ENCODE data around the gene RAPGEF4. TPM values are rescaled to one million over a fixed set of nuclear protein-coding genes. Genes with fewer than 3 reads are reported as not detected.

Gene RAPGEF4
- total and polyA plus RNA-seq, 9 of the 15 experiments (the other 6 are each of a cell fraction or from before 2014, with no cell fraction given): 0.04 to 0.33 (median 0.13) TPM; not detected in 6

- TF ChIP-seq, protein P1, sequence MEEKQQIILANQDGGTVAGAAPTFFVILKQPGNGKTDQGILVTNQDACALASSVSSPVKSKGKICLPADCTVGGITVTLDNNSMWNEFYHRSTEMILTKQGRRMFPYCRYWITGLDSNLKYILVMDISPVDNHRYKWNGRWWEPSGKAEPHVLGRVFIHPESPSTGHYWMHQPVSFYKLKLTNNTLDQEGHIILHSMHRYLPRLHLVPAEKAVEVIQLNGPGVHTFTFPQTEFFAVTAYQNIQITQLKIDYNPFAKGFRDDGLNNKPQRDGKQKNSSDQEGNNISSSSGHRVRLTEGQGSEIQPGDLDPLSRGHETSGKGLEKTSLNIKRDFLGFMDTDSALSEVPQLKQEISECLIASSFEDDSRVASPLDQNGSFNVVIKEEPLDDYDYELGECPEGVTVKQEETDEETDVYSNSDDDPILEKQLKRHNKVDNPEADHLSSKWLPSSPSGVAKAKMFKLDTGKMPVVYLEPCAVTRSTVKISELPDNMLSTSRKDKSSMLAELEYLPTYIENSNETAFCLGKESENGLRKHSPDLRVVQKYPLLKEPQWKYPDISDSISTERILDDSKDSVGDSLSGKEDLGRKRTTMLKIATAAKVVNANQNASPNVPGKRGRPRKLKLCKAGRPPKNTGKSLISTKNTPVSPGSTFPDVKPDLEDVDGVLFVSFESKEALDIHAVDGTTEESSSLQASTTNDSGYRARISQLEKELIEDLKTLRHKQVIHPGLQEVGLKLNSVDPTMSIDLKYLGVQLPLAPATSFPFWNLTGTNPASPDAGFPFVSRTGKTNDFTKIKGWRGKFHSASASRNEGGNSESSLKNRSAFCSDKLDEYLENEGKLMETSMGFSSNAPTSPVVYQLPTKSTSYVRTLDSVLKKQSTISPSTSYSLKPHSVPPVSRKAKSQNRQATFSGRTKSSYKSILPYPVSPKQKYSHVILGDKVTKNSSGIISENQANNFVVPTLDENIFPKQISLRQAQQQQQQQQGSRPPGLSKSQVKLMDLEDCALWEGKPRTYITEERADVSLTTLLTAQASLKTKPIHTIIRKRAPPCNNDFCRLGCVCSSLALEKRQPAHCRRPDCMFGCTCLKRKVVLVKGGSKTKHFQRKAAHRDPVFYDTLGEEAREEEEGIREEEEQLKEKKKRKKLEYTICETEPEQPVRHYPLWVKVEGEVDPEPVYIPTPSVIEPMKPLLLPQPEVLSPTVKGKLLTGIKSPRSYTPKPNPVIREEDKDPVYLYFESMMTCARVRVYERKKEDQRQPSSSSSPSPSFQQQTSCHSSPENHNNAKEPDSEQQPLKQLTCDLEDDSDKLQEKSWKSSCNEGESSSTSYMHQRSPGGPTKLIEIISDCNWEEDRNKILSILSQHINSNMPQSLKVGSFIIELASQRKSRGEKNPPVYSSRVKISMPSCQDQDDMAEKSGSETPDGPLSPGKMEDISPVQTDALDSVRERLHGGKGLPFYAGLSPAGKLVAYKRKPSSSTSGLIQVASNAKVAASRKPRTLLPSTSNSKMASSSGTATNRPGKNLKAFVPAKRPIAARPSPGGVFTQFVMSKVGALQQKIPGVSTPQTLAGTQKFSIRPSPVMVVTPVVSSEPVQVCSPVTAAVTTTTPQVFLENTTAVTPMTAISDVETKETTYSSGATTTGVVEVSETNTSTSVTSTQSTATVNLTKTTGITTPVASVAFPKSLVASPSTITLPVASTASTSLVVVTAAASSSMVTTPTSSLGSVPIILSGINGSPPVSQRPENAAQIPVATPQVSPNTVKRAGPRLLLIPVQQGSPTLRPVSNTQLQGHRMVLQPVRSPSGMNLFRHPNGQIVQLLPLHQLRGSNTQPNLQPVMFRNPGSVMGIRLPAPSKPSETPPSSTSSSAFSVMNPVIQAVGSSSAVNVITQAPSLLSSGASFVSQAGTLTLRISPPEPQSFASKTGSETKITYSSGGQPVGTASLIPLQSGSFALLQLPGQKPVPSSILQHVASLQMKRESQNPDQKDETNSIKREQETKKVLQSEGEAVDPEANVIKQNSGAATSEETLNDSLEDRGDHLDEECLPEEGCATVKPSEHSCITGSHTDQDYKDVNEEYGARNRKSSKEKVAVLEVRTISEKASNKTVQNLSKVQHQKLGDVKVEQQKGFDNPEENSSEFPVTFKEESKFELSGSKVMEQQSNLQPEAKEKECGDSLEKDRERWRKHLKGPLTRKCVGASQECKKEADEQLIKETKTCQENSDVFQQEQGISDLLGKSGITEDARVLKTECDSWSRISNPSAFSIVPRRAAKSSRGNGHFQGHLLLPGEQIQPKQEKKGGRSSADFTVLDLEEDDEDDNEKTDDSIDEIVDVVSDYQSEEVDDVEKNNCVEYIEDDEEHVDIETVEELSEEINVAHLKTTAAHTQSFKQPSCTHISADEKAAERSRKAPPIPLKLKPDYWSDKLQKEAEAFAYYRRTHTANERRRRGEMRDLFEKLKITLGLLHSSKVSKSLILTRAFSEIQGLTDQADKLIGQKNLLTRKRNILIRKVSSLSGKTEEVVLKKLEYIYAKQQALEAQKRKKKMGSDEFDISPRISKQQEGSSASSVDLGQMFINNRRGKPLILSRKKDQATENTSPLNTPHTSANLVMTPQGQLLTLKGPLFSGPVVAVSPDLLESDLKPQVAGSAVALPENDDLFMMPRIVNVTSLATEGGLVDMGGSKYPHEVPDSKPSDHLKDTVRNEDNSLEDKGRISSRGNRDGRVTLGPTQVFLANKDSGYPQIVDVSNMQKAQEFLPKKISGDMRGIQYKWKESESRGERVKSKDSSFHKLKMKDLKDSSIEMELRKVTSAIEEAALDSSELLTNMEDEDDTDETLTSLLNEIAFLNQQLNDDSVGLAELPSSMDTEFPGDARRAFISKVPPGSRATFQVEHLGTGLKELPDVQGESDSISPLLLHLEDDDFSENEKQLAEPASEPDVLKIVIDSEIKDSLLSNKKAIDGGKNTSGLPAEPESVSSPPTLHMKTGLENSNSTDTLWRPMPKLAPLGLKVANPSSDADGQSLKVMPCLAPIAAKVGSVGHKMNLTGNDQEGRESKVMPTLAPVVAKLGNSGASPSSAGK (IDR thresholded peaks at IDR 0.05): peak; percentile 67
- TF ChIP-seq, protein P2, sequence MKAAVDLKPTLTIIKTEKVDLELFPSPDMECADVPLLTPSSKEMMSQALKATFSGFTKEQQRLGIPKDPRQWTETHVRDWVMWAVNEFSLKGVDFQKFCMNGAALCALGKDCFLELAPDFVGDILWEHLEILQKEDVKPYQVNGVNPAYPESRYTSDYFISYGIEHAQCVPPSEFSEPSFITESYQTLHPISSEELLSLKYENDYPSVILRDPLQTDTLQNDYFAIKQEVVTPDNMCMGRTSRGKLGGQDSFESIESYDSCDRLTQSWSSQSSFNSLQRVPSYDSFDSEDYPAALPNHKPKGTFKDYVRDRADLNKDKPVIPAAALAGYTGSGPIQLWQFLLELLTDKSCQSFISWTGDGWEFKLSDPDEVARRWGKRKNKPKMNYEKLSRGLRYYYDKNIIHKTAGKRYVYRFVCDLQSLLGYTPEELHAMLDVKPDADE (conservative IDR thresholded peaks at IDR 0.05; ENCODE audit: control insufficient read depth, low read depth, low read length): no peak; the same call in 1 of the 2 replicates
- no peak for TF ChIP-seq ESRRA (IDR thresholded peaks at IDR 0.05; ENCODE audit: borderline replicate concordance, low read depth)
- no peak for TF ChIP-seq MECOM (CRISPR knock-in tag; IDR thresholded peaks at IDR 0.05)
- TF ChIP-seq SRSF9 (IDR thresholded peaks at IDR 0.05; ENCODE audit: borderline replicate concordance, low read depth, low read length): no peak
- TF ChIP-seq HNRNPK (IDR thresholded peaks at IDR 0.05; ENCODE audit: low read depth, low read length, poor library complexity, severe bottlenecking): no peak
- no peak for TF ChIP-seq JUNB (CRISPR knock-in tag; conservative IDR thresholded peaks at IDR 0.05)
- TF ChIP-seq, protein P3, sequence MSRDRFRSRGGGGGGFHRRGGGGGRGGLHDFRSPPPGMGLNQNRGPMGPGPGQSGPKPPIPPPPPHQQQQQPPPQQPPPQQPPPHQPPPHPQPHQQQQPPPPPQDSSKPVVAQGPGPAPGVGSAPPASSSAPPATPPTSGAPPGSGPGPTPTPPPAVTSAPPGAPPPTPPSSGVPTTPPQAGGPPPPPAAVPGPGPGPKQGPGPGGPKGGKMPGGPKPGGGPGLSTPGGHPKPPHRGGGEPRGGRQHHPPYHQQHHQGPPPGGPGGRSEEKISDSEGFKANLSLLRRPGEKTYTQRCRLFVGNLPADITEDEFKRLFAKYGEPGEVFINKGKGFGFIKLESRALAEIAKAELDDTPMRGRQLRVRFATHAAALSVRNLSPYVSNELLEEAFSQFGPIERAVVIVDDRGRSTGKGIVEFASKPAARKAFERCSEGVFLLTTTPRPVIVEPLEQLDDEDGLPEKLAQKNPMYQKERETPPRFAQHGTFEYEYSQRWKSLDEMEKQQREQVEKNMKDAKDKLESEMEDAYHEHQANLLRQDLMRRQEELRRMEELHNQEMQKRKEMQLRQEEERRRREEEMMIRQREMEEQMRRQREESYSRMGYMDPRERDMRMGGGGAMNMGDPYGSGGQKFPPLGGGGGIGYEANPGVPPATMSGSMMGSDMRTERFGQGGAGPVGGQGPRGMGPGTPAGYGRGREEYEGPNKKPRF (IDR thresholded peaks at IDR 0.05; ENCODE audit: low read depth, low read length): no peak
- TF ChIP-seq, protein P4, sequence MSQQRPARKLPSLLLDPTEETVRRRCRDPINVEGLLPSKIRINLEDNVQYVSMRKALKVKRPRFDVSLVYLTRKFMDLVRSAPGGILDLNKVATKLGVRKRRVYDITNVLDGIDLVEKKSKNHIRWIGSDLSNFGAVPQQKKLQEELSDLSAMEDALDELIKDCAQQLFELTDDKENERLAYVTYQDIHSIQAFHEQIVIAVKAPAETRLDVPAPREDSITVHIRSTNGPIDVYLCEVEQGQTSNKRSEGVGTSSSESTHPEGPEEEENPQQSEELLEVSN (IDR thresholded peaks at IDR 0.05; ENCODE audit: borderline replicate concordance in 1 of 2, extremely low read depth in 1 of 2, insufficient read depth in 1 of 2, insufficient read length in 1 of 2, low read depth in 1 of 2, low read length in 1 of 2, poor library complexity in 1 of 2, severe bottlenecking in 1 of 2): peak; percentile 69 to 74
These were observed 340.3 kb downstream of the RAPGEF4 start, which contains the start of gene MAP3K20 (continued) for GRCh38 chr2:173075781-173076580.

Measured in K562 (cell line).